Renal cortex interstitium (tissue), 11 donors: ENCODE data around the gene BCL3. TPM values are rescaled to one million over a fixed set of nuclear protein-coding genes. Genes with fewer than 3 reads are reported as not detected.
"Not testable (repeated sequence)": the region's sequence is repeated elsewhere in the genome, so short reads cannot be mapped to it uniquely, and the experiment has no call there.

ENCODE experiments used
- DNase-seq, 11 donors: peaks; one replicate each; pipeline ENCODE4 v3.0.0-alpha.2; 2013; ENCODE audit warnings: low read depth in 9 of 11, low spot score in 4 of 11; ENCODE audit errors: extremely low read depth in 1 of 11
- polyA plus RNA-seq, 3 donors: library from polyadenylated mRNA; unstranded; fragments of 120-200 nt; gene quantifications; one replicate each; pipeline ENCODE4 v1.2.1, GENCODE V29; 2013; ENCODE audit not compliant: insufficient read length in 3 of 3

BCL3 gene
- polyA plus RNA-seq, 3 donors, result 4.4 to 14.3 (median 9.0) TPM

GRCh38 chr19:44752816-44753625, 4.5 kb downstream of the BCL3 start:
- DNase-seq, result peak in 7 of 11 donors; percentile 69 to 84 (median 77)

GRCh38 chr19:44753626-44753931, 5.1 kb downstream of the BCL3 start:
- no peak for DNase-seq

GRCh38 chr19:44753932-44754749, 5.6 kb downstream of the BCL3 start:
- no peak for DNase-seq

- no peak for DNase-seq
These were observed 6.2 kb downstream of the BCL3 start for GRCh38 chr19:44754750-44755080.

GRCh38 chr19:44755219-44755618, 6.7 kb downstream of the BCL3 start:
- DNase-seq, result no peak

GRCh38 chr19:44756089-44756562, 7.6 kb downstream of the BCL3 start:
- DNase-seq, result no peak

- no peak for DNase-seq
These were observed 8.7 kb downstream of the BCL3 start for GRCh38 chr19:44757057-44757734.

- DNase-seq, result peak in 2 of 11 donors; percentile 67 to 68
These were observed 9.4 kb downstream of the BCL3 start for GRCh38 chr19:44757735-44758505.

- DNase-seq, result no peak
These were observed 10.1 kb downstream of the BCL3 start for GRCh38 chr19:44758596-44758995.

GRCh38 chr19:44759083-44759804, 10.7 kb downstream of the BCL3 start:
- DNase-seq, result no peak

GRCh38 chr19:44762038-44762437, 13.5 kb downstream of the BCL3 start:
- no peak for DNase-seq

GRCh38 chr19:44765033-44765948, 16.8 kb downstream of the BCL3 start:
- no peak for DNase-seq

- DNase-seq, result no peak
These were observed 17.4 kb downstream of the BCL3 start for GRCh38 chr19:44765949-44766335.

- no peak for DNase-seq
These were observed 19.0 kb downstream of the BCL3 start for GRCh38 chr19:44767295-44768180.

- DNase-seq, result peak in 10 of 11 donors; percentile 81 to 93 (median 86)
These were observed 22.2 kb downstream of the BCL3 start for GRCh38 chr19:44770550-44771257.

GRCh38 chr19:44772144-44772543, 23.6 kb downstream of the BCL3 start:
- not testable (repeated sequence) for DNase-seq
